GM21717 (cell line): Measurements from ENCODE around the gene EXOC4.

Experiments
- ATAC-seq: cut with Tn5 transposase; IDR thresholded peaks from one replicate; pipeline ENCODE4 v1.9.1; 2021; ENCODE audit warnings: mild to moderate bottlenecking, moderate library complexity; ENCODE audit not compliant: unreplicated experiment

The EXOC4 gene

DNA sequence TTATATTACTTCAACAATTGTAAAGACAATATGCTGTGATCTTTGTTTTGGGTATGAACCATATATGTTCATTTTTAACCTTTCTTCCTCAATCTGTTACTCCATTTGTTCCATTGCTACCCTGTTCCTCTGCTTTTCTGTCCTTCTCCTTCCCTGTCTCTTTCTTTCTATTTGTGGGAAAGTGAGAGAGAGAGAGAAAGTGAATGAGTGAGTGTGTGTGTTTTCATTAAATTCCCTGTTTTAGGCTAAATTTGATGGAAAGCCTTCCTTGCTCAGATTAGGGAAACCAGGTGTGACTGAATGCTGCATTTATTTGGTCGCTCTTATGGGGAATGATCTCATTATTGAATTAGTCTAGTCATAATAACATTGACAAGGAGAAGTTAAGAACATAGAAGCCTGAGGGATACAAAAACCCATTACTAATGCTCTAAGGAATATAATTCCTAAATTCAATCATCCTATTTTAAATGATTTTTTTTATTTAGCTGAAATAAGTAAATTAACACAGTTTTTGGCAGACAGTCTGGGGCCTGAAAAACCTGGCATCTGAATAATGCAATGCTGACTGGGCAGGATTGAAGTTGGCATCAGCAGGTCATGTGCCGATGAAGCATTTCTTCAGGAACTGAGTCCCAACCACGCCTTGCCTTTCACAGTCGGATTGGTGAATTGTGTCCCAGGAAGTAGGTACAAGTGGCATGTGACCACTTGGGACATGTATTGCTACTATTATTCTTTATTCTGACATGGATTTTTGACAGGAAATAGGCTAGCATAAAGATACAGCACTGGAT, 756.6 kb downstream of the EXOC4 start:
- no peak for ATAC-seq

DNA sequence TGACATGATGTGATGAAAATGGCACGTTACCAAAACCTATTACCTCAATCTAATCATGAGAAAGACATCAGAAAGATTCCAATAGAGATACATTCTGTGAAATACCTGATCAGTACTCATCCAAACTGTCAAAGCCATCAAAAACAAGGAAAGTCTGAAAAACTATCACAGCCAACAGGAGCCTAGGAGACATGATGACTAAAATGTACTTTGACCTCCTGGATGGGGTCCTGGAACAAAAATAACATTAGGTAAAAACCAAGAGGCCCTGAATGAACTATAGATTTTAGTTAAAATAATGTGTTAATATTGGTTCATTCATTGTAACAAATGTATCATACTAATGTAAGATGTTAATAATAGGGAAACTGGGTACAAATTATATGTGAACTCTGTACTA, 760.4 kb downstream of the EXOC4 start:
- no peak for ATAC-seq

DNA sequence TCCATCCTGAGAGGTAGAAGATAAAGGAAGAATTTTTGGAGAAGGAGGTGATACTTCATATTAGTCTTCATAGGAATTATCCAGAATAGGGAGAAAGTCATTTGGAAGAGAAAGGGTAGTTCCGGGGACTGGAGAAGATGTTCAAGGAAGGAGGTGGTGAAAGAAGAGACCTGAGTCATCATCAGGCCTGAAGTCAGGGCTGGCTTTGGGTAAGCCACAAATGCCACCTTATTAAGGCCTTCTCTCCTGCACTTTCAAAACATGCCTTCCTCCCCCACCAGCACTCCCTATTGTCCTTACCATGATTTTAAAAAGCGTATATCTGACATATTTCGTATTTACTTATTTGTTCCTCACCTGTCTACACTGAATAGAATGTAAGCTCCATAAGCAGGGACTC, 762.1 kb downstream of the EXOC4 start:
- ATAC-seq = no peak

DNA sequence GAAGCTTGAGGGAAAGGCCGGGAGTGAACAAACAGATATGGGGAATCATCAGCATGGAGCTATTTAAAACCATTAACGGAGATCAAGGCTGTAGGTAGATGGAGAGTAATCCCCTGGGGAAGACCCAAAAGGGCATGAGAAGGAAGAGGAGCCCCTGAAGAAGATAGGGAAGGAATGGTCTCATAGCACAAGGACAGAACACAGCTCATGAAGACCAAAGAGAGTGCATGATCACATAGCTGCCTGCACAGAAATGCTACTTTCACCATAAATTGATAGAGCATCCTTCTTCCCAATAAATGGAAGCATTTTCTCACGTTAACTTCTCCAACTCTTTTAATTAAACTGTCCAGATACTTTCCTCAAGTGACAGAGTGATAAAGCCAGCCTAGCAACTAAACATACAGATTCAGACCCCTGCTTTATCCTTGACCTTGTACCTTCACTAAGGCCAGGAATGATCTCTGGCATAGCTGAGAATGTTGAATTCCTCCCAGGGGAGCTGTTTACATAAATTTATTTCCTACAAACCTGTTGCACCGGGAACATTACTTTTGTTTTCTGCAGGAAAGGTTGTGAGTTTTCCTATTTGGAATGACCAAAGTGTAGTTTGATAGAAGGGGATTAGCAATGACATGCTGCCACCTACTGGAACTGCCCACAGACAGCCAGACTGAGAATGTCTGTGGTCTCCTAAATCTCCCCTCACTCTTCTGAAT, 763.5 kb downstream of the EXOC4 start:
- no peak for ATAC-seq

DNA sequence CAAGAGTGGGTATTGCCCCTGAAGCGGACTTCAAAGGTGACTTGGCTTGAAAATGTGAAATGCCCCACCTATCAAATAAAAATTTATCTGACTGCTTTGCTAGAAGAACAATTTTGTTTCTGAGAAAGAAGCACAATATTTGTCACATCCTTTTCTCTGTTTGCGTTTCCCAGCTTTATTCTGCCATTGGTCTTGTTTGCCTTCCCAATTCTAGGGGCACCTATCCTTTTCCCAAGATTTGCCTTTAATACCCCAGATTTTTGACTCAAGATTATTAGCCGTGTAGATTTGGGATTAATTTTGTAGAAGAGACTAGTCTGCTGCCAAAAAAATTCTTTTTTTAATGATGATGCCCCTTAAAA, 764.0 kb downstream of the EXOC4 start:
- no peak for ATAC-seq

DNA sequence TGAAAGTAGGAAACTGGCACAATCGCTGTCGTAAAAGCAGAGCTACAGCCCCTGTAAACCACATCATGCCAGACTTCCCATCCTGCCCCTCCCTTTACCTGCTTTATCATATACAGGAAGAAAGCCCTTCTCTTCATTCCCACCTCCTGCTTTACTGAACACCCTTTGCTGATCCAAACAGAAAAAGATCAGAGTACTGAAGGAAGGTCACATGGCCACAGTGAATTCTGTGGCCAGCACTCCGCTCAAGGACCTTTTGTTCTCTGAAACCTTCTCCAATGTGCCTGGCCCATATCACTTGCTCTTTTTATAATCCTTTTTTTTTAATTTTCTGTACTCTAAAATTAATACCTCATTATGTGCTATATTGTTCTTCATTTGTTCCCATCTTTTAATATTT, 765.4 kb downstream of the EXOC4 start:
- no peak for ATAC-seq

DNA sequence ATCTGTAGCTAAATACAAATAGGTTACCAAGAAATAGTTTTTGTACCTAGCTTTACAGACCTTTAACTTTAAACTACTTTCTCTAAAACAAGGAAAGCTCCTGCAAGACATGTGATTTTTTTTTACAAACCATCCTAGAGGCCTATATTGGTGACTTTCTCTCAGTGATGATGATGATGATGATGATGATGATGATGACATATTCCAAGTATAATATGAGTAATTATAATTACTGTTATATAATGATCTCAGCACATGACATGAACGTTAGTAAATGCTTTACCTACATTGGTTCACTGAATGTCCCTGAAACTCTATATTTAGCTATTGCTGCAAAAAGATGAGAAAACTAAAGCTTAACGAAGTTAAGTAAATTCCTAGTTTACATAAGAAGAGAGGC, 766.4 kb downstream of the EXOC4 start:
- no peak for ATAC-seq

DNA sequence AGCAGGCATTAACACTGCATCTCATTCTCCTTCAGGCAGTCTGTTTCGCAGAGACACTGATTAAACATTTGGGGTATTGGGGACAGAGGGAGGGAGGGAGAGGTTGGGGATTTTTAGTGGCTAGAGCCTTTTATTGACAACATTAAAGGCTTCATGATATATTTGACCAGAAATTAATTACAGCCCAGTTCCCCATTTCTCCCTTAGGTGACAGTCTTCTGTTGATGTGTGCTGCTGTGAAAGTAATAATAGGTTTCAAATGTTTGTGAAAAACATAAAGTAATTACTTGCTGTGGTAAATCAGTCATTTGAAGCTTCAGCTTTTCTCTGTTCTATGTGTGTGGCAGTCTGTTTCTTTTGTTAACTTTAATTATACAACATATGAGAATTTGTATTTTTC, 769.0 kb downstream of the EXOC4 start:
- ATAC-seq = no peak

DNA sequence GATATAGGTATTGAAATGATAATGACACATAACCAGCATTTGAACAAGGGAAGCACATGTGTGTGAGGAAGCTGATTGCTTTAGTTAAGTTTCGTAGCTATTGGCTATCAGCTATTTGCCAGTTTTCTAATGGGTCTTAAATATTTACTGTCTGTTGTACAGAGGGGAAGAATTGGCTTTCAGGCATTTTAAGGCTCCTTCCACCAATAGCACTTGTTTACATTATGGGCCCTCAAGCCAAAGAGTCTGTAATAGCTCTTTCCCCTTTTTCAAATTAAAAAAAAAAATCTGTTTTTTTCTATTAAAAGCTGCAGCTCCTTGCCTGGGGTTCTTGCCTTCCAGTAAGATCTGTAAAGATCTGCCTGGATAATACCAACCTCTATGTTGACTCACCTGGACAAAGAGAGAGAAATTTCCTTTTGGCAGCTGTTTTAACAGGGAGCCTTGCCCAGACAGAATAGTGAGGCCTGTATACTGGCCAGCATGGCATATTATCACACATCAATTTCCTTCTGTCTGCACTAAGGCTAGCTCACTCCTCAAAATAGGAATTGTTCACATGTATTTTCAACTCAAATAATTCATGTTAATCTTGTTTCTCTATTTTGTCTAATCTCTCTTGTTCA, 769.5 kb downstream of the EXOC4 start:
- ATAC-seq = no peak

DNA sequence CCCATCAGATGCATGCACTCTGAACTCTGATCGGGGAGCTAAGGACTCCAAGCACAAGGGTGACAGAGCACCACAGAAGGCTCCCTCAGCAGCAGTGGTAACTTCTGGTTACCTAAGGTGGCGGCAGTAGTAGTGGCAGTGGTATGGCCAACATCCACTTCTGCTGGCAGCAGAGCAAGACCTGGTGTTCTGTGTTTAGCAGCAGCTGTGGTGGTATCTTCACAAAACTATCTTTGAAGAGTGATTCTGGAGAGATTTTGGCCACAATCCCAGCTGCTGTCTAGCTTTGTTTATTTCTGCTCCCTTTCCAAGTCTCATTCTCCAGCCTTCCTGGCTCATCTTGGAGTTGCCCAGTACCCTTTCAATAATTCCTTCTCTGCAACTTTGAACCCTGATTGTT, 771.9 kb downstream of the EXOC4 start:
- ATAC-seq = no peak

DNA sequence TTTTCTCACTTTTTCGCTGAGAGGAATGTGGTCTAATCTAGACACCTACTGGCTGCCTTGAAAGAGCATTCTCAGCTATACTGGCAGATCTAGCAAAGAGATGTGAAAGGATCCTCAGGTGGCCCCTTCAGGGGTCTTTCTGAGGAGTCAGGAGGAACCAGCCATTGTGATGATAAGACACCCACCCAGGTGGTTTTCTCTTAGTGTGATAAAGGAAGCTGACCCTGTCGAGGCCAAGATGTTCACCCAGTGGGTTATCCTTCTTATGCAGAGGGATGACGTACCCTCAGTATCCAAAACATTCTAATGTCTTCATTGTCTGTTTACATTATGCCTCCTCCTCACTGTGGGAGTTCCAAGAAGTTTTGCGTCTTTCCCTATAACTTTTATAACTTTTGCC, 776.0 kb downstream of the EXOC4 start:
- ATAC-seq = no peak

DNA sequence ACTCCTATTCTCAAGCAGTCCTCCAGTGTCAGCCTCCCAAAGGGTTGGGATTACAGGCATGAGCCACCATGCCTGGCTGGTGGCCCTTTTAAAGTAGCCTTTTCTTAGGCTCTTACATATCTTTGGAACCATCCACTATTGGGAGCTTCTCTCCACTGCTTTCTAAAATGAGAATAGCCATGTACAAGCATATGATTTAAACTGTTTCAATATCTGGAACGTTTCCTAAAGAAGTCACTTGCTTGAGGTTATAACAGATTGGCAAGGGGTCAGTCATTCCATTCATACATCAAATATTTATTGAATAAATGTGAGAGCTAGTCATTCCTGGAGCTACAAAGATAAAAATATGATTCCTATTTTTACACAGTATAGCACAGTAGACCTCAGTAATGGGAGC, 776.9 kb downstream of the EXOC4 start:
- no peak for ATAC-seq

DNA sequence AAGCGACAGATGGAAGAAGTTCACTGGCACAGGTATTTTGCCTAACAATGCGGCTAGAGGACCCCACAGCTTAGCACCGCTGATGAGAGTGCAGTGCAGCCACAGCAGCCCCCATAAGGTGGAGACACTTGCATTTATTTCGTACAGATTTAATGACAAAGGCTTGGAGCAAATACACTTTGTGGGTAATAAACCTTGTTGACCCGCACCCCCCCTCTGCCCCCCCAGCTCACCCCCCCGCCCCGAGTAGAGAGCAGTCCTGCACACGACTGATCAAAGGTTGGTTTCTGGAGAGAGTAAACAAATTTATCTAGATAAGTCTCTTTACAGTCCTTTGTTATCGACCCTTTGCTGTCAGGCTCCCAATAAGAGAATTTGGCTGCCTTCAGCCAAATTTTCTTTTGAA, 777.6 kb downstream of the EXOC4 start:
- no peak for ATAC-seq

DNA sequence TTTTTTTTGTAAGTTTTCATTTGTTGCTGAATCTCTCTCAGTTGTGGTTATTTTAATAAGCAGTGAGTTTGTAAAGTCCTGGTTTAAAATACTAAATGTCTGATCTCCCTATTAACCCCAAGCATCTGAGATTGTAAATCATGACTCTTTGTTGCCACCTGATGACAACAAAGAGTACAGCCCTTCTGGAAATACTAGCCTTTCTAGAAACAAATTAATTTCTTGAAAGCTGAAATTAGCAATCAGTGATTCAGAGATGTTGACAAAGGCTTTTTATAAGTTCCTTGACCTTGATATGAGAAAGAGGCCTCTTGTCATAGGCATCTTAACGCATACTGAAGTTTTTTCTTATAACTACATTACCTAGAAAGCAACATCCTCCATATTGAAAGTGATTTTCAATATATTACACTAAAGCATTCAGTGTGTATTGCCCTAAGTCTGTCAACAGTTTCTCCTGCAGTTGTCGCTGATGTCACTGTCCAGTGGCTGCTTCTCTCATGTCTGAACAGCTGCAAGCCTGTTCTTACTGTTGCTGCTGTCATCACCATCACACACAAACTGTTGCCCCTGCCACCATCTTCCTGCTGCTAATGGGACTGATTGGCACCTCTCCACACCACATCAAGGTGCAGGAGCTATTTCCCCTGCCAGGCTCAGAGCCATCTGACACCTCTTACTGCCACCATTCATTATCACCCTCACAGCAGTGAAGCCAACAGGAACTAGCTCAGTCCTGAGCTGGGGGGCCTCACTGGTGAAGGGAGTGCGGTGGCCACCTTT, 779.1 kb downstream of the EXOC4 start:
- ATAC-seq = no peak

DNA sequence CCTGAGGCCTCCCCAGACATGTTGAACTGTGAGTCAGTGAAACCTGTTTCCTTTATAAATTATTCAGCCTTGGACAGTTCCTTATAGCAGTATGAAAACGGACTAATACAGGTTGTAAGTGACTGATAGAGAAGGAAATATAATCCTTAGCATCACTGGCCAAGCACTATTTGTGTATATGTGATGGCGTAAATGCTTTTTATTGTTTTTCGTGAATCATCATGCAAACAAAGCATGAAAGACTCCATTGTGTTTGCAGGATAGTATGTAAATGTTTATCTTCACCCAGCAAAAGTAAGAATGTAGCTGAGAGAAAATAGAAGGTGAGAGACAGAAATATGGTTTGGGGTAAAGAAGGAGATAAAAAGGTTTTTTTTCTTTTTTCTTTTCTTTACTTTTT, 781.8 kb downstream of the EXOC4 start:
- no peak for ATAC-seq

DNA sequence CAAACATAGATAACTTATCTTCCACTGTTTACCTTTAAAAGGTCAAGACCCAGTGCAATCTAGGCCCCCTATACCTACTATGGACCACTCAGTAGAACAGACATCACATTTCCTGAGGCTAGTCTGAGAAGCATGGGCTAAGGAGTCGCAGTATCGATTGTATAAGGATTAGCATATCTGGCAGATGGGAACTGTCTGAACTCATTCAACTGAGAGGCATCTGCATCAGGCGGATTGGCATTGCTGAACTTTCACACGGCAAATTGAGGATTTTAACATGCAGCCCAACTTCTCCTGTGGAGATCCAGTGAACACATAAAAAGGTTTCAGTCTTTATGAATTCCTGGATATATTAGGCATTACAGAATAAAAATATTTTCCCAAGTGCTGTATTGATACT, 785.1 kb downstream of the EXOC4 start:
- ATAC-seq = no peak

DNA sequence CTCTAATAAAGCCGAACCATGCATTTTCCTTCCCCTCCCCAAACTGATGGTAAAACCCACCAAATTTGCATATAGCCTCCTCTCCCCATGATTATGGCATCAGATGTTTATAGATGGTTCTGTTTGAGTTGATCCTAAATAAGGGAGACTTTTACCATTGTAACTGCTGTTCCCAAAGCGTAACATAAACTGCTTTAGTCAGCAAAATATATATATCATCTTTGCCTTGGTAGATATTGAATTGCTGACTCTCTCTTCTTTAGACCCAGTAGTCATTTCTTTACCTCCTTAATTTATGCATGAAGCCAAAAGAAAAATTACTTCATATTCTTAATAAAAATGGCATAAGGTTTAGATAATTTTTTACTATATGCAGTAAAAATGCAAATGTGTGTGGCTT, 788.1 kb downstream of the EXOC4 start:
- no peak for ATAC-seq

DNA sequence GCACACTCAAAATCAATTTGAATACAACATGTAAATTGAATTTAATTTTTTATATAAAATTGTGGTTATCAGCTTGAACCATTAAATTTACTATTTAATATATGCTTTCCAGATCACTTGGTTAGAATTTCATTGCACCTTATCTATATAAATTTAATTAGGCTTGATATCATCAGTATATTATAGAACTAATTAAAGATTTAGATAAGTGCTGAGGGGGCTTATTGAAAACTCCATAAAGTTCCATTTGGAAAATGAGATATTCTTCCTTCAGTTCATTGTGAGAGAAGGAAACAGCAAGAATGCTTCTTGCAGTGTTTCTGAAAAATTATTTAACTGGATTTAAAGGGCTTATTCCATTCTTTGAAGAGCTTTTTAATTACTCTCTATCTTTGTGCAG, 788.6 kb downstream of the EXOC4 start:
- ATAC-seq = no peak

DNA sequence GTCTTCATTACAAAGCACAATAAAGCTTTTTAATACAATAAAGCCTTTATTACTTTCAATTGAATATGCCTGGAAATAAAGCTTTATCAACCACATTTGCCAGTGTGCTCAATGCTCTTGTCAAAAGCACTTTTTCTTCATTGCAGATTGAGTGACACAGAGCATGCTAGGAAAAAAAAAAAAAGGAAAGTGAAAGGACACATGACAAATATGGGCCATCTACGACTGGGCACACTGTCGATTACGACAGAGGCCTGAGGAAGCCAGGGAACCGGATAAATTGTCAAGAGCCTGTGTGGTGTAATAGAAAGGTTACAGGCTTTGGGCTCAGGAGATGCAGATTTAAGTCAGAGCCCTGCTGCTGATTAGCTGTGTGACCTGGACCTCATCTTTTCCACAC, 789.4 kb downstream of the EXOC4 start:
- no peak for ATAC-seq

DNA sequence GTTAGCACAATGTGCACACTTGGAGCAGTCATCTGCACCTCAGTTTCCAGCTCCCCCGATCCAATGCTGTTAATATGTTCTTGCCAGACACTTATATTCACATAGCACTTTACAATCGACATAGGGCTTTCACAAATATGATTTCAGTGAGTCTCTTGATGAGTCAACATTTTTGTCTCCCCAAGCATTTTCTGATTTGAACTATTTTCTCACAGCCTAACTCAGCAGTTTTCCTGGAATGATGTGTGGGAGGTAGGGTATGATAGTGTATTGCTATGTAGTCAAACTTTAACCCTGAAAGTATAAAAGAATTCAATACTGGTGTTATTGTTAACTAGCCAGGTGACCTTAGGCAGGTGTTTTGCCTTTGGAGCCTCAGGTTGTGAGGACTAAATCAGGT, 791.8 kb downstream of the EXOC4 start:
- no peak for ATAC-seq

DNA sequence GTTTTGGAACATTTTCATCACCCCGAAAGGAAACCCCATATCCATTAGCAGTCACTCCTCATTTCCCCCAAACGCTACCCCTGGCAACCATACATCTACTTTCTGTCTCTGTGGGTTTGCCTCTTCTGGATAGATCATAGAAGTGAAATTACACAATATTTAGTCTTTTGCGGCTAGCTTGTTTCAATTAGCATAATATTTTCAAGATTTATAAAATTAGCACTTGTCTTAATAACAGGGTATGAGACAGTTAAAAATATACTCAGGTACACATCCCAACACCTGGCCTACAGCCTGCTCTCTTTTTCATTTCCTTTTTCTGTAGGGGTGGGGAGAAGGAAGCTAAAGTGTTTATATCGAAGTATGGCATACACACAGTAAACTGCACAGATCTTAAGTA, 792.8 kb downstream of the EXOC4 start:
- no peak for ATAC-seq
